Stomach (tissue), 9 donors: Measurements from ENCODE around the gene ANKRD10. TPM values are rescaled to one million over a fixed set of nuclear protein-coding genes. Genes with fewer than 3 reads are reported as not detected.

Experiments
- DNase-seq, 2 donors: peaks; one replicate each; pipeline versions ENCODE4 v3.0.0 to v3.0.0-alpha.2; 2013 to 2019
- H3K27ac ChIP-seq, 5 donors: fragments of 200-600 bp in 4 of 5; sonication (generic) in 4 of 5; one replicate each; pipeline ENCODE4 v1.5.1; 2013 to 2019; ENCODE audit warnings: mild to moderate bottlenecking in 1 of 5, moderate library complexity in 1 of 5
- H3K27me3 ChIP-seq, 3 donors: fragments of 200-600 bp; sonication (generic); one replicate each; pipeline ENCODE4 v1.5.1; 2017 to 2019; ENCODE audit warnings: mixed run types in 1 of 3
- H3K36me3 ChIP-seq, 4 donors: fragments of 200-600 bp; sonication (generic); 1 replicate in 3 of 4; 2 replicates in 1 of 4; pipeline ENCODE4 v1.5.1; 2016 to 2019
- H3K4me1 ChIP-seq, 4 donors: fragments of 200-600 bp; sonication (generic); one replicate each; pipeline ENCODE4 v1.5.1; 2016 to 2019
- H3K4me3 ChIP-seq, 4 donors: fragments of 200-600 bp; sonication (generic) in 3 of 4; one replicate each; pipeline ENCODE4 v1.5.1; 2016 to 2019; ENCODE audit warnings: mild to moderate bottlenecking in 1 of 4
- H3K9me3 ChIP-seq, 4 donors: fragments of 200-600 bp; sonication (generic); one replicate each; pipeline ENCODE4 v1.5.1; 2016 to 2019
- CTCF ChIP-seq, 7 experiments: fragments of 450-650 bp in 4 of 7; fragments of 200-600 bp in 3 of 7; sonication (generic) in 3 of 7; IDR thresholded peaks; one replicate each; pipeline ENCODE4 v1.5.1; 2016 to 2019; ENCODE audit warnings: antibody characterized with exemption in 7 of 7, control low read depth in 2 of 7, mild to moderate bottlenecking in 1 of 7
- EP300 ChIP-seq: sonication (generic); formaldehyde crosslinking; IDR thresholded peaks from one replicate; pipeline ENCODE4 v1.6.1; 2017; ENCODE audit warnings: antibody characterized with exemption
- POLR2A ChIP-seq, 4 donors: fragments of 450-650 bp; IDR thresholded peaks; one replicate each; pipeline ENCODE4 v1.6.1; 2016; ENCODE audit warnings: antibody characterized with exemption in 4 of 4, control low read depth in 2 of 4, mild to moderate bottlenecking in 1 of 4, moderate library complexity in 1 of 4
- POLR2AphosphoS5 ChIP-seq, 3 donors: sonication (generic); formaldehyde crosslinking; IDR thresholded peaks; one replicate each; pipeline ENCODE4 v1.6.1; 2016; ENCODE audit warnings: antibody characterized with exemption in 3 of 3
- WGBS, 5 donors: extraction: QIAGEN DNeasy Blood & Tissue Kit in 3 of 5; methylation state at CpG; one replicate each; pipeline versions ENCODE4 v1.1.5 to v1.1.7; 2013 to 2018; 5-methylcytosine and 5-hydroxymethylcytosine counted together
- intact Hi-C: fragments of 100-400 bp; cut with DNase I; formaldehyde crosslinking; loops from one replicate; pipeline ENCODE4 v1.15.1; 2023; ENCODE audit warnings: low total_unique reads
- polyA plus RNA-seq, 3 donors: library from polyadenylated mRNA; stranded (reverse); fragments of 200-250 nt; gene quantifications; one replicate each; pipeline ENCODE4 v1.2.3, GENCODE V29; 2013
- total RNA-seq, 5 donors: library from RNA; depleted of rRNA; stranded (reverse); fragments of >200 nt; gene quantifications; one replicate each; pipeline versions ENCODE4 v1.1.0 to v1.2.3, GENCODE V29; 2014 to 2016
- donor health status: healthy with polysubstance abuse.
- donor health status: Bipolar disorder and iron deficiency.
- donor health status: healthy.

Gene ANKRD10
- total and polyA plus RNA-seq, 8 donors: 37.4 to 246 (median 123) TPM

- Histone ChIP-seq H3K4me3 (no peak overlapping the region), H3K4me1 (no peaks in the 10 kb centered on the region), H3K27me3 (peaks cover 0 to 32% (median 12%) of the 10 kb centered on the region in 3 donors), H3K36me3 (no peaks in the 10 kb centered on the region), H3K27ac (no peak overlapping the region), H3K9me3 (no peaks in the 10 kb centered on the region)
- no peak for DNase-seq
- TF ChIP-seq POLR2AphosphoS5 (IDR thresholded peaks at IDR 0.05): no peak
- no peak for TF ChIP-seq CTCF (IDR thresholded peaks at IDR 0.05)
- no peak for TF ChIP-seq POLR2A (IDR thresholded peaks at IDR 0.05)
- no peak for TF ChIP-seq EP300
- intact Hi-C loops: loop anchor here (10.0 kb wide), 1 partner anchor 71 kb away; no protein-coding TSS in a partner anchor
- 64 to 76% (median 75%) methylated on average over 4 of the region's 4 CpGs for WGBS, 5 donors
These were observed 9.1 kb upstream of the ANKRD10 start for GRCh38 chr13:110923777-110924638.

- H3K9me3 ChIP-seq: no peaks in the 10 kb centered on the region
- TF ChIP-seq POLR2AphosphoS5 (IDR thresholded peaks at IDR 0.05) (no peak), CTCF (IDR thresholded peaks at IDR 0.05) (no peak), POLR2A (IDR thresholded peaks at IDR 0.05) (no peak), EP300 (no peak)
- H3K27ac ChIP-seq: no peak overlapping the region
- DNase-seq: no peak
- intact Hi-C loops: loop anchor here (10.0 kb wide), 1 partner anchor 72 kb away; no protein-coding TSS in a partner anchor
- H3K4me1 ChIP-seq: no peaks in the 10 kb centered on the region
- H3K27me3 ChIP-seq: peaks cover 0 to 28% (median 12%) of the 10 kb centered on the region in 3 donors
- H3K36me3 ChIP-seq: no peaks in the 10 kb centered on the region
- no peak overlapping the region for H3K4me3 ChIP-seq
- 80 to 93% (median 83%) methylated on average over 7 of the region's 7 CpGs for WGBS, 5 donors
These were observed 8.2 kb upstream of the ANKRD10 start for GRCh38 chr13:110923086-110923485.

GRCh38 chr13:110922506-110922905 is 7.6 kb upstream of the ANKRD10 start:
- intact Hi-C loops: loop anchor here (10.0 kb wide), 1 partner anchor 72 kb away; no protein-coding TSS in a partner anchor
- Histone ChIP-seq H3K27me3 (peaks cover 0 to 27% (median 12%) of the 10 kb centered on the region in 3 donors), H3K4me1 (no peaks in the 10 kb centered on the region), H3K4me3 (no peak overlapping the region), H3K36me3 (no peaks in the 10 kb centered on the region), H3K9me3 (no peaks in the 10 kb centered on the region), H3K27ac (no peak overlapping the region)
- 42 to 60% (median 51%) methylated on average over 8 of the region's 8 CpGs for WGBS, 5 donors
- DNase-seq: no peak
- TF ChIP-seq POLR2AphosphoS5 (IDR thresholded peaks at IDR 0.05) (no peak), EP300 (no peak), CTCF (IDR thresholded peaks at IDR 0.05) (no peak), POLR2A (IDR thresholded peaks at IDR 0.05) (no peak)

GRCh38 chr13:110921695-110922094 is 6.8 kb upstream of the ANKRD10 start:
- intact Hi-C loops: loop anchor here (10.0 kb wide), 1 partner anchor 73 kb away; no protein-coding TSS in a partner anchor
- no peak for DNase-seq
- 76 to 87% (median 83%) methylated on average over 8 of the region's 8 CpGs for WGBS, 5 donors
- no peak for TF ChIP-seq EP300
- TF ChIP-seq POLR2AphosphoS5 (IDR thresholded peaks at IDR 0.05): no peak
- TF ChIP-seq CTCF (IDR thresholded peaks at IDR 0.05): no peak
- TF ChIP-seq POLR2A (IDR thresholded peaks at IDR 0.05): no peak
- H3K9me3 ChIP-seq: no peaks in the 10 kb centered on the region
- H3K4me3 ChIP-seq: no peak overlapping the region
- H3K4me1 ChIP-seq: peaks cover 0 to 7% (median 2%) of the 10 kb centered on the region in 4 donors
- no peak overlapping the region for H3K27ac ChIP-seq
- no peaks in the 10 kb centered on the region for H3K36me3 ChIP-seq
- H3K27me3 ChIP-seq: peaks cover 0 to 24% (median 12%) of the 10 kb centered on the region in 3 donors
